ENCODE measurements around the gene SLC2A10.
"Not testable (repeated sequence)": the region's sequence is repeated elsewhere in the genome, so short reads cannot be mapped to it uniquely, and the experiment has no call there.

SLC2A10 gene

GRCh38 chr20:46709459-46710152, at the start of gene SLC2A10:
TSS of gene SLC2A10 (plus strand) at chr20:46709649. CDS start at chr20:46709737, 88 bp downstream.
- peak; percentile 74 for DNase-seq

GRCh38 chr20:46660487-46660886, 49.0 kb upstream of the SLC2A10 start:
- no peak for DNase-seq

- no peak for DNase-seq
Measured at GRCh38 chr20:46661659-46662058, 47.8 kb upstream of the SLC2A10 start.

GRCh38 chr20:46663531-46663930, 45.9 kb upstream of the SLC2A10 start:
- DNase-seq: no peak

GRCh38 chr20:46665602-46666001, 43.8 kb upstream of the SLC2A10 start:
- DNase-seq: no peak

GRCh38 chr20:46666306-46666705, 43.1 kb upstream of the SLC2A10 start:
- no peak for DNase-seq

GRCh38 chr20:46666818-46667515, 42.5 kb upstream of the SLC2A10 start:
- DNase-seq: no peak

- DNase-seq: no peak
Measured at GRCh38 chr20:46670228-46670584, 39.2 kb upstream of the SLC2A10 start.

GRCh38 chr20:46670585-46671584, 38.6 kb upstream of the SLC2A10 start:
- peak; percentile 51 for DNase-seq

GRCh38 chr20:46671866-46672542, 37.4 kb upstream of the SLC2A10 start:
- no peak for DNase-seq

- no peak for DNase-seq
Measured at GRCh38 chr20:46672543-46673148, 36.8 kb upstream of the SLC2A10 start.

GRCh38 chr20:46673394-46674252, 35.8 kb upstream of the SLC2A10 start:
- DNase-seq: no peak

- DNase-seq: no peak
Measured at GRCh38 chr20:46674253-46675083, 35.0 kb upstream of the SLC2A10 start.

- not testable (repeated sequence) for DNase-seq
Measured at GRCh38 chr20:46676649-46677316, 32.7 kb upstream of the SLC2A10 start.

- DNase-seq: no peak
Measured at GRCh38 chr20:46677608-46678007, 31.8 kb upstream of the SLC2A10 start.

GRCh38 chr20:46678516-46678915, 30.9 kb upstream of the SLC2A10 start:
- DNase-seq: no peak

GRCh38 chr20:46680684-46681031, 28.8 kb upstream of the SLC2A10 start:
- no peak for DNase-seq

- DNase-seq: peak; percentile 72
Measured at GRCh38 chr20:46681032-46681854, 28.2 kb upstream of the SLC2A10 start.
